ENCODE data around the gene BSN. TPM values are rescaled to one million over a fixed set of nuclear protein-coding genes. Genes with fewer than 3 reads are reported as not detected.

BSN gene
- total and polyA plus RNA-seq, 2 donors (not counting 1 experiment from before 2014, with no cell fraction given) = under 0.01 to 0.01 TPM

- Histone ChIP-seq H3K9ac (ENCODE audit: insufficient read depth, low read length) (no peak overlapping the region), H3K4me3 (replicated peaks in 1 of 4; ENCODE audit: control extremely low read depth in 1 of 4, insufficient read depth in 1 of 4, low read depth in 3 of 4, low read length in 4 of 4) (no peak overlapping the region), H3K79me2 (ENCODE audit: control insufficient read depth, insufficient read depth, low read length) (no peaks in the 10 kb centered on the region), H3K9me3 (ENCODE audit: control insufficient read depth, insufficient read depth, low read depth, low read length) (no peaks in the 10 kb centered on the region), H3K27ac (ENCODE audit: insufficient read depth, low read length) (no peak overlapping the region), H2AFZ (ENCODE audit: low read length) (no peak overlapping the region), H3K4me1 (ENCODE audit: control insufficient read depth, extremely low read depth, insufficient read depth, low read length) (no peaks in the 10 kb centered on the region), H3K4me2 (ENCODE audit: extremely low read depth, insufficient read depth, low read length) (no peak overlapping the region), H3K36me3 (ENCODE audit: control insufficient read depth, insufficient read depth, low read length) (no peaks in the 10 kb centered on the region), H3K27me3 (ENCODE audit: control insufficient read depth, insufficient read depth, low read length) (peaks cover 21% of the 10 kb centered on the region), H4K20me1 (ENCODE audit: control insufficient read depth, extremely low read depth, insufficient read depth, low read length) (no peaks in the 10 kb centered on the region)
- TF ChIP-seq, protein P1, sequence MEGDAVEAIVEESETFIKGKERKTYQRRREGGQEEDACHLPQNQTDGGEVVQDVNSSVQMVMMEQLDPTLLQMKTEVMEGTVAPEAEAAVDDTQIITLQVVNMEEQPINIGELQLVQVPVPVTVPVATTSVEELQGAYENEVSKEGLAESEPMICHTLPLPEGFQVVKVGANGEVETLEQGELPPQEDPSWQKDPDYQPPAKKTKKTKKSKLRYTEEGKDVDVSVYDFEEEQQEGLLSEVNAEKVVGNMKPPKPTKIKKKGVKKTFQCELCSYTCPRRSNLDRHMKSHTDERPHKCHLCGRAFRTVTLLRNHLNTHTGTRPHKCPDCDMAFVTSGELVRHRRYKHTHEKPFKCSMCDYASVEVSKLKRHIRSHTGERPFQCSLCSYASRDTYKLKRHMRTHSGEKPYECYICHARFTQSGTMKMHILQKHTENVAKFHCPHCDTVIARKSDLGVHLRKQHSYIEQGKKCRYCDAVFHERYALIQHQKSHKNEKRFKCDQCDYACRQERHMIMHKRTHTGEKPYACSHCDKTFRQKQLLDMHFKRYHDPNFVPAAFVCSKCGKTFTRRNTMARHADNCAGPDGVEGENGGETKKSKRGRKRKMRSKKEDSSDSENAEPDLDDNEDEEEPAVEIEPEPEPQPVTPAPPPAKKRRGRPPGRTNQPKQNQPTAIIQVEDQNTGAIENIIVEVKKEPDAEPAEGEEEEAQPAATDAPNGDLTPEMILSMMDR (conservative IDR thresholded peaks at IDR 0.05 in 1 of 2, IDR thresholded peaks at IDR 0.05 in 1 of 2; ENCODE audit: low read depth in 1 of 2, low read length in 2 of 2) = no peak
- TF ChIP-seq EZH2 (IDR thresholded peaks at IDR 0.05; ENCODE audit: low read length, missing control alignments) = no peak
- no peak for DNase-seq (ENCODE audit: low read depth in 2 of 2)
Observed at GRCh38 chr3:49630784-49631183, 76.5 kb downstream of the BSN start.

DNA sequence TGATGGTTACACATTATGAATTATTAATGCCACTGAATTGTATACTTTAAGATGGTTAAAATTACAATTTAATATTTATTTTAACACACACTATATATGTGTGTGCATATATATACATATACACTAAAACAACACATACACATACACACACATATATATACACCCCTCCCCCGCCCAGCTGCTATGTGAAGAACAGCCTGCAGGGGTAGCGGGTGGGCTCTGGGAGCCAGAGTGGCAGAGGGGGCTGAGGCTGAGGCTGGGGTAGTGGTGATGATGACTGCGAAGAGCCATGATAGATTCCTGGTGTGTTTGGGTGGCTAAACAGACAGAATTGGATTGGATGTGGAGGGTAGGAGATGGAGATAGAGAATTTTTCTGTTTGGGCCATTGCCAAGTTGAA lies 80.5 kb downstream of the BSN start:
- DNase-seq (ENCODE audit: low read depth in 2 of 2) = no peak
- H3K9ac ChIP-seq (ENCODE audit: insufficient read depth, low read length) = no peak overlapping the region
- no peak overlapping the region for H3K4me3 ChIP-seq (replicated peaks in 1 of 4; ENCODE audit: control extremely low read depth in 1 of 4, insufficient read depth in 1 of 4, low read depth in 3 of 4, low read length in 4 of 4)
- H3K4me1 ChIP-seq (ENCODE audit: control insufficient read depth, extremely low read depth, insufficient read depth, low read length) = no peaks in the 10 kb centered on the region
- H3K9me3 ChIP-seq (ENCODE audit: control insufficient read depth, insufficient read depth, low read depth, low read length) = no peaks in the 10 kb centered on the region
- H3K79me2 ChIP-seq (ENCODE audit: control insufficient read depth, insufficient read depth, low read length) = no peaks in the 10 kb centered on the region
- no peaks in the 10 kb centered on the region for H3K36me3 ChIP-seq (ENCODE audit: control insufficient read depth, insufficient read depth, low read length)
- no peak overlapping the region for H3K27ac ChIP-seq (ENCODE audit: insufficient read depth, low read length)
- H3K4me2 ChIP-seq (ENCODE audit: extremely low read depth, insufficient read depth, low read length) = no peak overlapping the region
- TF ChIP-seq, protein P1 (conservative IDR thresholded peaks at IDR 0.05 in 1 of 2, IDR thresholded peaks at IDR 0.05 in 1 of 2; ENCODE audit: low read depth in 1 of 2, low read length in 2 of 2) = no peak
- TF ChIP-seq EZH2 (IDR thresholded peaks at IDR 0.05; ENCODE audit: low read length, missing control alignments) = no peak
- H2AFZ ChIP-seq (ENCODE audit: low read length) = no peak overlapping the region
- H3K27me3 ChIP-seq (ENCODE audit: control insufficient read depth, insufficient read depth, low read length) = peaks cover 5% of the 10 kb centered on the region
- H4K20me1 ChIP-seq (ENCODE audit: control insufficient read depth, extremely low read depth, insufficient read depth, low read length) = no peaks in the 10 kb centered on the region

DNA sequence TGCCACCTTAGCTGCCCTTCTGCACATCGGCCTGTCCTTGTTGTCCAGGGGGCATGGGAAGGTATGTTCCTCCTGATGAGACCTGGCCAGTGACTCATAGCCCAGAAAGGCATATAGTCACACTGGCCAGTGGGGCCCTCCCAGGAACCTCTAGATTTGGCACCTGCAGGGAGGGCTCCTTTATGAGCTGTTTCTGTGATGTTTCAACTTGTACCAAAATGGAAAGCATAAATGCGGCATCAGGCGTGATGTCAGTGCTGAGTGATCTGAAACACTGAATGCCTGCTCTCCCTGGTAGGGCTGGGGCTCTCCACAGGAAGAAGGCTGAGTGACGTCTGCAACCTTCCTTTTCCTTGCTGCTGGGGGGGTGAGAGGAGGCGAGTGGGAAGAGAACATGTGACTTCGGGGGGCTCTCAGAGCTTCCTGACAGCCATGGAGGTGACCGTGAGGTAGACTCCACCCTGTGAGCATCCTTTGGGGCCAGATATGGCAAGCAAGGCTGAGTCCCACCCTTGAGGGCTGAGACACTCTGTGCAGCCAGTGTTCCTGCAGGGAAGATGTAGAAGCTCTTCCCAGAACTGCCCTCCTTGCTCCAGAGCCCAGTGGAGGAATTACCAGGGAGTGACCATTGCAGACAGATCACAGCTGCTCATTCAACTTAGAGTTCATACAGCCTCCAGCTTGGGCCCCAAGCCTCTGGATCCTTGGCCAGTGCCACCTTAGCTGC lies 82.8 kb downstream of the BSN start:
- H2AFZ ChIP-seq (ENCODE audit: low read length) = no peak overlapping the region
- no peaks in the 10 kb centered on the region for H3K36me3 ChIP-seq (ENCODE audit: control insufficient read depth, insufficient read depth, low read length)
- no peak for DNase-seq (ENCODE audit: low read depth in 2 of 2)
- H3K79me2 ChIP-seq (ENCODE audit: control insufficient read depth, insufficient read depth, low read length) = no peaks in the 10 kb centered on the region
- TF ChIP-seq EZH2 (IDR thresholded peaks at IDR 0.05; ENCODE audit: low read length, missing control alignments) = no peak
- TF ChIP-seq, protein P1 (conservative IDR thresholded peaks at IDR 0.05 in 1 of 2, IDR thresholded peaks at IDR 0.05 in 1 of 2; ENCODE audit: low read depth in 1 of 2, low read length in 2 of 2) = no peak
- no peaks in the 10 kb centered on the region for H3K9me3 ChIP-seq (ENCODE audit: control insufficient read depth, insufficient read depth, low read depth, low read length)
- H3K27ac ChIP-seq (ENCODE audit: insufficient read depth, low read length) = no peak overlapping the region
- no peak overlapping the region for H3K4me3 ChIP-seq (replicated peaks in 1 of 4; ENCODE audit: control extremely low read depth in 1 of 4, insufficient read depth in 1 of 4, low read depth in 3 of 4, low read length in 4 of 4)
- H3K4me1 ChIP-seq (ENCODE audit: control insufficient read depth, extremely low read depth, insufficient read depth, low read length) = no peaks in the 10 kb centered on the region
- no peaks in the 10 kb centered on the region for H3K27me3 ChIP-seq (ENCODE audit: control insufficient read depth, insufficient read depth, low read length)
- H3K4me2 ChIP-seq (ENCODE audit: extremely low read depth, insufficient read depth, low read length) = no peak overlapping the region
- no peaks in the 10 kb centered on the region for H4K20me1 ChIP-seq (ENCODE audit: control insufficient read depth, extremely low read depth, insufficient read depth, low read length)
- no peak overlapping the region for H3K9ac ChIP-seq (ENCODE audit: insufficient read depth, low read length)

All from fibroblast of lung (primary cell).